HepG2 (cell line): ENCODE results near the gene C6orf136. TPM values are rescaled to one million over a fixed set of nuclear protein-coding genes. Genes with fewer than 3 reads are reported as not detected.
A peak's percentile ranks its signal among the peaks of the same experiment; 100 is the strongest.

Source experiments
- ATAC-seq: fragments of 200-7000 bp; cut with Tn5 transposase; 3 replicates; pipeline ENCODE4 v1.9.1; 2020; ENCODE audit warnings: mild to moderate bottlenecking, moderate library complexity
- BruUV-seq: library from RNA; stranded (reverse); fragments of 400-500 nt; replicated peaks from 2 replicates; lab custom pipeline; 2021; lab: Mats Ljungman, UMichigan
- CTCF ChIA-PET: fragments of 300-600 bp; formaldehyde crosslinking; extraction: SDS; loops from one replicate; lab custom pipeline; 2021; ENCODE audit warnings: low total read pairs, inconsistent platforms, low intra/inter-chr PET ratio; lab: Yijun Ruan, JAX
- POLR2A ChIA-PET: fragments of 350-600 bp; sonication (Branson Sonifier 250); formaldehyde crosslinking; loops from one replicate; lab custom pipeline; 2020; ENCODE audit warnings: antibody characterized with exemption, inconsistent platforms; lab: Yijun Ruan, JAX
- DNase-seq: peaks from one replicate; pipeline ENCODE4 v3.0.0-alpha.2; 2015; ENCODE audit warnings: low spot score
- FAIRE-seq: peaks from 3 replicates; lab custom pipeline; 2011; peaks lifted over from hg19 to GRCh38; lab: Jason Lieb, UNC
- H2AFZ ChIP-seq: one replicate; pipeline ENCODE4 v1.6.1; 2011; ENCODE audit warnings: low read length, inconsistent platforms
- H3K27ac ChIP-seq: fragments of 300-600 bp; 3 replicates; pipeline ENCODE4 v1.8.0; 2011; ENCODE audit warnings: mixed run types, mild to moderate bottlenecking, mixed read lengths, low read length, inconsistent platforms; ENCODE audit not compliant: insufficient read depth; ENCODE audit errors: extremely low read length
- H3K27me3 ChIP-seq, 2 experiments: fragments of 200-600 bp in 1 of 2; 2 replicates in 1 of 2; 3 replicates in 1 of 2; pipeline versions ENCODE4 v1.6.0 to v1.8.0; 2011; ENCODE audit warnings: low read length in 2 of 2, mild to moderate bottlenecking in 2 of 2, moderate library complexity in 2 of 2, inconsistent platforms in 1 of 2; ENCODE audit not compliant: insufficient read depth in 2 of 2, control insufficient read depth in 1 of 2
- H3K36me3 ChIP-seq, 2 experiments: fragments of 200-600 bp in 1 of 2; replicated peaks in 1 of 2; 2 replicates in 1 of 2; 3 replicates in 1 of 2; pipeline versions ENCODE4 v1.5.1 to v1.8.0; 2011; ENCODE audit warnings: low read length in 2 of 2, inconsistent platforms in 1 of 2; ENCODE audit not compliant: insufficient read depth in 2 of 2, control insufficient read depth in 1 of 2
- H3K4me1 ChIP-seq: 2 replicates; pipeline ENCODE4 v1.5.1; 2012; ENCODE audit warnings: low read length, inconsistent platforms; ENCODE audit not compliant: insufficient read depth
- H3K4me2 ChIP-seq: 2 replicates; pipeline ENCODE4 v1.6.0; 2011; ENCODE audit warnings: low read depth, low read length, inconsistent platforms
- H3K4me3 ChIP-seq, 3 experiments: fragments of 200-600 bp in 1 of 3; sonication (generic), shearing (Covaris generic) in 1 of 3; replicated peaks in 1 of 3; 2 replicates each; pipeline ENCODE4 v1.5.1; 2011 to 2016; ENCODE audit warnings: low read length in 3 of 3, inconsistent platforms in 2 of 3, low read depth in 2 of 3, mild to moderate bottlenecking in 2 of 3, control low read depth in 1 of 3, mixed read lengths in 1 of 3; ENCODE audit not compliant: insufficient read depth in 1 of 3
- H3K79me2 ChIP-seq: one replicate; pipeline ENCODE4 v1.6.1; 2011; ENCODE audit warnings: low read length, inconsistent platforms; ENCODE audit not compliant: insufficient read depth
- H3K9ac ChIP-seq: 2 replicates; pipeline ENCODE4 v1.6.0; 2011; ENCODE audit warnings: mild to moderate bottlenecking, low read depth, low read length, inconsistent platforms; ENCODE audit not compliant: insufficient read depth
- H3K9me3 ChIP-seq: 2 replicates; pipeline ENCODE4 v1.5.1; 2012; ENCODE audit warnings: mild to moderate bottlenecking, low read length
- H4K20me1 ChIP-seq: 2 replicates; pipeline ENCODE4 v1.6.0; 2011; ENCODE audit warnings: inconsistent platforms, mild to moderate bottlenecking, low read length, moderate library complexity; ENCODE audit not compliant: insufficient read depth
- ARID3A ChIP-seq: IDR thresholded peaks from 2 replicates; pipeline ENCODE4 v1.6.1; 2012; ENCODE audit warnings: low read depth, low read length, improper control_type of control experiment
- BRCA1 ChIP-seq: sonication (generic); formaldehyde crosslinking; IDR thresholded peaks from 2 replicates; pipeline ENCODE4 v1.4.0; 2020; ENCODE audit warnings: missing genetic modification reagents
- HCFC1 ChIP-seq: fragments of 150-350 bp; IDR thresholded peaks from 2 replicates; pipeline ENCODE4 v1.6.1; 2014; ENCODE audit warnings: low read depth, low read length
- MAF1 ChIP-seq: sonication (generic); formaldehyde crosslinking; IDR thresholded peaks from 2 replicates; pipeline ENCODE4 v1.5.0; 2020; ENCODE audit warnings: missing genetic modification reagents, borderline replicate concordance
- NCOA2 ChIP-seq: sonication (generic); formaldehyde crosslinking; IDR thresholded peaks from 2 replicates; pipeline ENCODE4 v1.8.0; 2022; ENCODE audit warnings: inconsistent platforms
- RERE ChIP-seq: IDR thresholded peaks from 2 replicates; pipeline ENCODE4 v1.6.1; 2016; ENCODE audit warnings: low read depth, missing genetic modification reagents, missing compliant biosample characterization
- SNRNP70 ChIP-seq: fragments of 200-400 bp; formaldehyde crosslinking; IDR thresholded peaks from 2 replicates; pipeline ENCODE4 v1.6.1; 2017; ENCODE audit warnings: mild to moderate bottlenecking, low read depth, low read length, moderate library complexity
- TRIM24 ChIP-seq: sonication (generic); formaldehyde crosslinking; IDR thresholded peaks from 2 replicates; pipeline ENCODE4 v1.8.0; 2022; ENCODE audit warnings: mild to moderate bottlenecking, missing genetic modification reagents
- UBTF ChIP-seq: sonication (generic); formaldehyde crosslinking; IDR thresholded peaks from 2 replicates; pipeline ENCODE4 v1.4.0; 2020; ENCODE audit warnings: mild to moderate bottlenecking, missing genetic modification reagents
- ZBTB20 ChIP-seq: sonication (generic); formaldehyde crosslinking; IDR thresholded peaks from 2 replicates; pipeline ENCODE4 v1.8.1; 2023; ENCODE audit warnings: missing genetic modification reagents, low read depth, mild to moderate bottlenecking, borderline replicate concordance
- ZNF557 ChIP-seq: sonication (generic); formaldehyde crosslinking; IDR thresholded peaks from 2 replicates; pipeline ENCODE4 v1.4.0; 2020; ENCODE audit warnings: missing genetic modification reagents
- ZZZ3 ChIP-seq: sonication (generic); formaldehyde crosslinking; IDR thresholded peaks from 2 replicates; pipeline ENCODE4 v1.4.0; 2020; ENCODE audit warnings: missing genetic modification reagents, mild to moderate bottlenecking, borderline replicate concordance
- WGBS: methylation state at CpG from one replicate; pipeline ENCODE4 v1.1.6; 2017; ENCODE audit warnings: low lambda C conversion rate; 5-methylcytosine and 5-hydroxymethylcytosine counted together
- in situ Hi-C: cut with HindIII; loops from 2 replicates; pipeline ENCODE4 v1.10.0; 2017; ENCODE audit warnings: low pct_unique_long_range_greater_than_20kb; ENCODE audit not compliant: extremely low pct_ligation_motif_present
- intact Hi-C: fragments of 100-400 bp; cut with micrococcal nuclease; formaldehyde crosslinking; loops from one replicate; pipeline ENCODE4 v1.10.0; 2022; ENCODE audit not compliant: unreplicated experiment
- polyA plus RNA-seq, 8 experiments: library from polyadenylated mRNA; depleted of rRNA in 3 of 8; stranded (reverse) in 7 of 8; unstranded in 1 of 8; fragments of >200 nt; fragmentation: Illumina TruSeq in 4 of 8; extraction: Trizol in 4 of 8; gene quantifications; 2 replicates each; pipeline versions ENCODE4 v1.2.1 to v1.2.3, GENCODE V29; 2011 to 2016; ENCODE audit warnings: low read depth in 4 of 8, missing spikeins in 1 of 8, mixed read lengths in 1 of 8; ENCODE audit not compliant: insufficient read depth in 1 of 8
- total RNA-seq, 5 experiments: library from RNA; depleted of rRNA; stranded (reverse); fragments of >200 nt; fragmentation: Illumina TruSeq; extraction: Trizol; gene quantifications; 2 replicates each; pipeline ENCODE4 v1.2.3, GENCODE V29; 2016; ENCODE audit warnings: low read depth in 1 of 5

C6orf136 gene
- total and polyA plus RNA-seq, 2 of the 13 experiments (the other 11 are each of a cell fraction or from before 2014, with no cell fraction given): 12.0 to 26.2 TPM

GRCh38 chr6:30617565-30618269 is 29.2 kb upstream of the C6orf136 start, which contains the start of gene MRPS18B (continued):
- TF ChIP-seq ARID3A (0 out of 2 replicates have a peak, but pooled peaks have one; percentile 48), HCFC1 (0 out of 2 replicates have a peak, but pooled peaks have one; percentile 10), ZZZ3 (no peak), NCOA2 (CRISPR knock-in tag) (0 out of 2 replicates have a peak, but pooled peaks have one; percentile 1), ZBTB20 (peak; percentile 67; the same call in 1 of the 2 replicates), TRIM24 (CRISPR knock-in tag) (no peak)
- TF ChIP-seq, all 625 proteins: peak for 259

GRCh38 chr6:30618270-30618797 is 28.6 kb upstream of the C6orf136 start:
- Histone ChIP-seq H3K4me1 (peaks cover 27% of the 10 kb centered on the region), H3K4me3 (peak overlapping the region; percentile 83 to 90 (median 89)), H4K20me1 (peaks cover 12% of the 10 kb centered on the region), H3K27ac (peak overlapping the region; percentile 96), H3K9ac (peak overlapping the region; percentile 100), H3K36me3 (peaks cover 8 to 28% of the 10 kb centered on the region in 2 experiments), H3K27me3 (no peaks in the 10 kb centered on the region; a peak in 1 of 5 replicates), H2AFZ (no peak overlapping the region), H3K79me2 (peaks cover 44% of the 10 kb centered on the region), H3K4me2 (peak overlapping the region; percentile 78), H3K9me3 (no peaks in the 10 kb centered on the region)
- ChIA-PET POLR2A (interaction anchor here (0.8 to 2.6 kb wide), 29 partner anchors 8 to 290 kb away, joined by 3 to 36 read pairs (median 7); partner anchors contain the start of genes ABCF1, ATAT1, C6orf136 and DDR1), CTCF (interaction anchor here (0.9 kb wide), 1 partner anchor 104 kb away, joined by 3 read pairs; no protein-coding TSS in a partner anchor)
- ATAC-seq (no peak), DNase-seq (peak; percentile 25), FAIRE-seq (no peak)
- 1% methylated on average over 8 of the region's 8 CpGs for WGBS
- intact Hi-C loops: loop anchor here (5.0 kb wide), 1 partner anchor 39 kb away; no protein-coding TSS in a partner anchor
- in situ Hi-C loops: no loop called here
- BruUV-seq: no TSS peak
- TF ChIP-seq RERE (CRISPR knock-in tag) (no peak), MAF1 (no peak), UBTF (CRISPR knock-in tag) (peak; percentile 10; the same call in 1 of the 2 replicates), BRCA1 (CRISPR knock-in tag) (no peak), SNRNP70 (no peak), ZNF557 (CRISPR knock-in tag) (0 out of 2 replicates have a peak, but pooled peaks have one; percentile 13)
